Measurements from ENCODE around the gene PCDHB2. TPM values are rescaled to one million over a fixed set of nuclear protein-coding genes. Genes with fewer than 3 reads are reported as not detected.
"Not testable (repeated sequence)": the region's sequence is repeated elsewhere in the genome, so short reads cannot be mapped to it uniquely, and the experiment has no call there.

Gene PCDHB2
- total RNA-seq, 4 donors from 2014 or later: 2.2 to 4.9 (median 2.8) TPM

DNA sequence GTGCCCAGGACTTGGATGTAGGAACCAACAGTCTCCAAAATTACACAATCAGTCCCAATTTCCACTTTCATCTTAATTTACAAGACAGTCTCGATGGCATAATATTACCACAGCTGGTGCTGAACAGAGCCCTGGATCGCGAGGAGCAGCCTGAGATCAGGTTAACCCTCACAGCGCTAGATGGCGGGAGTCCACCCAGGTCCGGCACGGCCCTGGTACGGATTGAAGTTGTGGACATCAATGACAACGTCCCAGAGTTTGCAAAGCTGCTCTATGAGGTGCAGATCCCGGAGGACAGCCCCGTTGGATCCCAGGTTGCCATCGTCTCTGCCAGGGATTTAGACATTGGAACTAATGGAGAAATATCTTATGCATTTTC lies 837 bp downstream of the PCDHB2 start:
- no peak for ATAC-seq (ENCODE audit: low FRiP score)
- no peak for TF ChIP-seq CTCF (IDR thresholded peaks at IDR 0.05)

GRCh38 chr5:141096181-141096580 lies 1.8 kb downstream of the PCDHB2 start:
- not testable (repeated sequence) for ATAC-seq (ENCODE audit: low FRiP score); DNase-seq (ENCODE audit: low spot score)

More for the DNA sequence above, 837 bp downstream of the PCDHB2 start:
- no peak for DNase-seq (ENCODE audit: low spot score)

DNA sequence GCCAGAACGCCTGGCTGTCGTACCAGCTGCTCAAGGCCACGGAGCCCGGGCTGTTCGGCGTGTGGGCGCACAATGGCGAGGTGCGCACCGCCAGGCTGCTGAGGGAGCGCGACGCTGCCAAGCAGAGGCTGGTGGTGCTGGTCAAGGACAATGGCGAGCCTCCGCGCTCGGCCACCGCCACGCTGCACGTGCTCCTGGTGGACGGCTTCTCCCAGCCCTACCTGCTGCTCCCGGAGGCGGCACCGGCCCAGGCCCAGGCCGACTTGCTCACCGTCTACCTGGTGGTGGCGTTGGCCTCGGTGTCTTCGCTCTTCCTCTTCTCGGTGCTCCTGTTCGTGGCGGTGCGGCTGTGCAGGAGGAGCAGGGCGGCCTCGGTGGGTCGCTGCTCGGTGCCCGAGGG lies 2.2 kb downstream of the PCDHB2 start:
- not testable (repeated sequence) for DNase-seq (ENCODE audit: low spot score); ATAC-seq (ENCODE audit: low FRiP score)

- TF ChIP-seq CTCF (IDR thresholded peaks at IDR 0.05): no peak
- ATAC-seq (ENCODE audit: low FRiP score) (no peak), DNase-seq (ENCODE audit: low spot score) (peak; percentile 27)
These were observed 5.9 kb downstream of the PCDHB2 start, which contains the start of gene PCDHB3 for GRCh38 chr5:141100243-141100805. Gene PCDHB3 (plus strand): TSS chr5:141100473. CDS start chr5:141100650, 177 bp downstream.

DNA sequence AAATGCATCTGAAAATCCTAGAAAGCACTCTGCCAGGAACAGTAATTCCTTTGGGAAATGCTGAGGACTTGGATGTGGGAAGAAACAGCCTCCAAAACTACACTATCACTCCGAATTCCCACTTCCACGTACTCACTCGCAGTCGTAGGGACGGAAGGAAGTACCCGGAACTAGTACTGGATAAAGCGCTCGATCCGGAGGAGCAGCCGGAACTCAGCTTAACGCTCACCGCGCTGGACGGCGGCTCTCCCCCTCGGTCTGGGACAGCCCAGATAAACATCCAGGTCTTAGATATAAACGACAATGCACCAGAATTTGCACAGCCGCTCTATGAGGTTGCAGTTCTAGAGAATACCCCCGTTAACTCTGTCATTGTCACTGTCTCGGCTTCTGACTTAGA lies 6.6 kb downstream of the PCDHB2 start:
- TF ChIP-seq CTCF (IDR thresholded peaks at IDR 0.05): no peak
- ATAC-seq (ENCODE audit: low FRiP score) (no peak), DNase-seq (ENCODE audit: low spot score) (no peak)

- DNase-seq (ENCODE audit: low spot score); ATAC-seq (ENCODE audit: low FRiP score): not testable (repeated sequence)
These were observed 7.7 kb downstream of the PCDHB2 start for GRCh38 chr5:141102070-141102469.

DNA sequence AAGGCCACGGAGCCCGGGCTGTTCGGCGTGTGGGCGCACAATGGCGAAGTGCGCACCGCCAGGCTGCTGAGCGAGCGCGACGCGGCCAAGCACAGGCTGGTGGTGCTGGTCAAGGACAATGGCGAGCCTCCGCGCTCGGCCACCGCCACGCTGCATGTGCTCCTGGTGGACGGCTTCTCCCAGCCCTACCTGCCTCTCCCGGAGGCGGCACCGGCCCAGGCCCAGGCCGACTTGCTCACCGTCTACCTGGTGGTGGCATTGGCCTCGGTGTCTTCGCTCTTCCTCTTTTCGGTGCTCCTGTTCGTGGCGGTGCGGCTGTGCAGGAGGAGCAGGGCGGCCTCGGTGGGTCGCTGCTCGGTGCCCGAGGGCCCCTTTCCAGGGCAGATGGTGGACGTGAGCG lies 8.1 kb downstream of the PCDHB2 start:
- not testable (repeated sequence) for DNase-seq (ENCODE audit: low spot score); ATAC-seq (ENCODE audit: low FRiP score)

- ATAC-seq (ENCODE audit: low FRiP score) (no peak), DNase-seq (ENCODE audit: low spot score) (no peak)
- TF ChIP-seq CTCF (IDR thresholded peaks at IDR 0.05): no peak
These were observed 10.9 kb downstream of the PCDHB2 start for GRCh38 chr5:141105350-141105749.

GRCh38 chr5:141119250-141119649 lies 24.8 kb downstream of the PCDHB2 start:
- ATAC-seq (ENCODE audit: low FRiP score) (no peak), DNase-seq (ENCODE audit: low spot score) (no peak)
- TF ChIP-seq CTCF (IDR thresholded peaks at IDR 0.05): no peak

Measured in omental fat pad (tissue), 4 donors.